ENCODE results near the gene MLPH.

The MLPH gene

DNA sequence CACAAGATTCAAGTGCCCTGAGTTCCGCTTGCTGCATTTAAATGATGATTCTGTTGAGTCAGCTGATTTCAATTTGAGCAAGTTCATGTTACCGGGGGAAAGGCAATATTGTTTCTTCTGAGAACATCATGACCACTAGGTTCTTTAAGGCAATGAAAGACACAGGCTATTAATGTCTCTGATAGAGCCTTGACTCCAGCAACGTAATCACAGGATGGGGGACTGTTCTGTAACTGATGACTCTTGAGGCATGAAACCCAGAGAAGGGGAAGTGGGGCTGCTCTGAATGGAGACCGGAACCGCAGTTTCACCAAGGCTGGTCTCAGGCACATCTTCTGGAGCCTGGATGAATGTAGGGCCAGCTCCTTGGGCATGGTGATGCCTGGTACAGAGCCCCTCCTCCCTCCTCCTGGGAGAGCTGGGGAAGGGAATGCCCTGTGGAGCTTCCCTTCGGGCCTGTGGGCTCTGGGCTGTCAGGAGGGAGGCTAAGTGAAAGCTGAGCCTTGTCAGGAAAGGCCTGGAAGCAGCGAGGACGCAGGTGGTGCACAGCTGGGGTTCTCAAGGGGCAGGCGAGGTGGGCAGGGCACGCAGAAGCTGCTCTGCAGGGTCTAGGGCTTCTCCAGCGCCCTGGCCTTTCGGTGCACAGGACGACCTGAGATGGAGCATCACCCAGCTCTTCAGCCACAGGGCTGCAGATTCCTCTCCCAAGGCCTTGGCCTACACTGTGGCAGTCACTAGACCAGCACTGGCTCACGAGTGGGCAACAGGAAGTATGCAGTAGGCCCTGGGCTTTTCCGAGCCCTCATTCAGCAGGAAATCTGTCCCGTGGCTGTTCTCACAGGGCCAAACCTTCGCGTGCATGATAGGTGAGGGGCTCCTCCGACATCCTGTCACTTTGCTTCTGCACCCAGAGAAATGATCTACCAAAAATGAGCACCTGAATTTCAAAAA, 42.7 kb downstream of the MLPH start:
- no peak for DNase-seq

DNA sequence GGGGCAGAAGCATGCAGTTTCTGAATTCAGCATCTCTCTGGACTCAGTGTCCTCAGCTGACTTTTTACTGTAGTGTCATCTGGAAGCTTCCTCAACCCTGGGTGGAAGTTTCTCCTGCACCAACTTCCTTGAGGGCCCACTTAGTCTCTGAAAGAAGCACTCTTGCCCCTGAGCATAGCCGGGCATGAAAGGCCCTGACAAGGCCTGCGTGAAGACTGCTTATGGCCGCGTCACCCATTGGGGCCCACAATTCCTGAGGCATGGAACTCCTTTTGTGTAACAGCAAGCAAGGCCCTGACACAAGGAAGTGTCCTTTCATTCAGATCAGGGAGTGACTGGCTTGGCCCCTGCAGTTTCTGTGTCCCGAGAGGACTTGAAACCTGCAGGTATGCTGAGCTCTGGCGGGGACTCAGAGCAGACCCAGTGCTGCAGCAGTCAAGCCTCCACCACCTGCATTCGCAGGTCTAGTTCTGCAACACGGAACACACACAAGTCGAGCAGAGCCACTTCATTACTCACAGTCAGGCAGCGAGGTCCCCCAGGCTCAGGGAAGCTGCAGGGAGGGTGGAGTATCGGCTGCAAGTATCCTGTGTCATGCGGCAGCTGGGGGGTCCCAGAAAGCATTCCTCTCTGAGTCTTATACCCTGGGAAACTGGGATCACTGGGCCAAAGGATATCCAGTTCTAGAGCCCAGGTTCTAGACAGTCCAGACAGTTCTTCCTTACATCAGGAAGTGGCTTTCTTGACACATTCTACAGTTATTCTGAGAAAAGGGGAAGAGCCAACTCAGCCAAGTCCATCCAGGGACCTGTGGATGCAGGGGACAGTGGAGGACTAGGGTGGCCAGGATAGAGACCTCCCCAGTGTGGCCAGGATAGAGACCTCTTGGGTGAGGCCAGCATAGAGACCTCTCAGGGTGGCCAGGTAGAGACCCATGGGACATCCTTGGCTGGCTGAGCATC, 43.7 kb downstream of the MLPH start:
- no peak for DNase-seq

DNA sequence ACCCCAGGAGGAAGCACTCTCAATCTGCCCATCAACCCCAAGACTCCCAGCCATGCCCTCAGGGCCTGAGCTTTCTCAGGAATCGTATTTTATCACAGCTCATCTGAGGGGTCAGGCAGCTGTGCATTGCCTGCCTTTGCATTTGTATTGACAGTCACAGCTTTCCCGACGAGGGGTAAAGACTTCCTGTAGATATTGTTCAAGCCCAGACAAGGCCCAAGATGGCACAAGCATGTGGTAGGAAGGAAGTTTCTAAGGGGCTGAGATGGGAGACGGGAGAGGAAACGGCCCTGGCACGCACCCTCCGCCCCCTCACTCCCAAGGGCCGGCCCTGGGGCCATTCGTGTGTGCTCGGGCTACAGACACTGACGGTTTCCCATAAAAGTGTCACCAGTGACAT, 45.1 kb downstream of the MLPH start:
- no peak for DNase-seq

DNA sequence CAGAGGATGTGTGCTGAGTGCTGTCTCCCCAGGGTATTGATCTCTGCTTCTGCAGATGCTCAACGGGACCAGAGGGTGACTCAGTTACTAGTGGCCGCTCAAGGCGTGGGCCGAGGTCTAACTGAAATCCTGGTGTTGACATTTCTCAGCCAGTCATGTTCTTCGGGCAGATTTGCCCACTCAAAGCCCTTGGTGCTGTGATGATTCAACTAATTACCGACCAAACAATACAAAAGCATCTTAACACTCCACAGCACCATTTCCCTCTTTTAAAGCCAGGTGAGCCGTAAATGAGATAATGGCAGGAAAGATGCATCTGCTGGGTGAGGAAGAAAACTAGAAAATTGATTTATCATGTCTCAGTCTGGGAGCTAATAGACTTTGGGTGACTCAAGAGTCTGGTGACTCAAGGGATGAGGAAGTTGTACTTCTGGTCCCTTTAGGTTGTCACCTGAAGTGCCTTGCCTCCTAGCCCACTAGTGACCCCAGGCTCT, 46.7 kb downstream of the MLPH start:
- DNase-seq, result no peak

DNA sequence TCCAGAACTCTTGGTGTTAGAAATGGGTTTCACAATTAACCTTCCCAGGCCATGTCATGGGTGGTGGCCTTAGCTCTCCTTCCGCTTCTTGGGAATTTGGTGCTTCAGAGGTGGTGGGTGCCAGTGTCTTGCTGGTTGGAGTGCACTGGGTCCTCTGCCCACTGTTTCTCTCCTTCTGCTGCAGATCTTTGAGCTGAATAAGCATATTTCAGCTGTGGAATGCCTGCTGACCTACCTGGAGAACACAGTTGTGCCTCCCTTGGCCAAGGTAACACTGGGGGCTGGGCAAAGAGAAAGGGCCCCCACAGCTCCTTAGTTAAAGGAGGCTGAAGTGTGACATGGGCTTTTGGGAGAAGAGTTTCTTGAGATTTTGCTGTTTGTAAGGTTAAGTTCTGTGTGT, 47.3 kb downstream of the MLPH start:
- no peak for DNase-seq

DNA sequence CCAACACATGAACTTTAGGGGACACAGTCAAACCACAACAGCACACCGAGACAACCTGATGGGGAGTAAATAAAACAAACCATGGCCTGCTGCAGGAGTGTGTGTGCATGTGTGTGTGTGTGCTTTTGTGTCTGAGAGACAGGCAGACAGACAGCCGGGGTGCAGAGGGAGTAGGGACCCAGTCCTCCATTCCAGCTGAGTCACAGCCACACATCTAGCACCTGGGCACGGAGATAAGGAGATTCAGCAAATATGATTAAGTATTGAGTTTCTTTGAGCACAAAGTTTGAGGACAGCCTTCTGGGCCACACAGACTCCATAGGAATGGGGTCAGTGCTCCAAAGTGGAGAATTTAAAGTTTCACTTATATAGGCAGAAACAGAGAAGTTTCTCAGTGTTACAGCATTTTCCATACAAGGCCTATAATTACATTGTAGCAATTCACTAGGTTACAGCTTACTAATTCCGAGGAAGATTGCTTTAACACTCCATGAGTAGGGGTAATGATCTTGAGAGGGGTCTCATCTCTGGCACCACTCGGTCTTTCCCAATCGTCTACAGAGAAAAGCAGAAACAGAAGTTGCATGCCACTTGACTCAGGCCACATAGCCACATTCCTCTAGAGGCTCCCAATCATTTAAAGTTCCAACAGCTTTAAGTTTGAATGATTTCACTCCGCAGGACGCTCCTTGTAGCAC, 48.5 kb downstream of the MLPH start:
- no peak for DNase-seq

DNA sequence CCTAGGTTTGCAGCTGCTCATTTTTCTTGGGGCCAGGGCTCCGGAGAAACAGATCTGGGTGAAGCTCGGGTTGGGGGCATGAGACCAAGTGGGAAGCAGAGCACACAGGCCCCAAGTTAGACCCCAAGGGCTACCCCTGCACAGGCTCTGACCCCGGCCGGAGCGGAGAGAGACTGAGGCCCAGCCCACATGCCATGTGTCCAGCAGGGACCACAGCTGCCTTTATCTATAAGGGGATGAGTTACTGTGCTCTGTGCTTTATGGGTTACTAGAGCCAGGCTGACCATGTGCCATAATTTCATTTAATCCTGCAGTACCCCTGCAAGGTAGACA, 49.0 kb downstream of the MLPH start:
- no peak for DNase-seq

DNA sequence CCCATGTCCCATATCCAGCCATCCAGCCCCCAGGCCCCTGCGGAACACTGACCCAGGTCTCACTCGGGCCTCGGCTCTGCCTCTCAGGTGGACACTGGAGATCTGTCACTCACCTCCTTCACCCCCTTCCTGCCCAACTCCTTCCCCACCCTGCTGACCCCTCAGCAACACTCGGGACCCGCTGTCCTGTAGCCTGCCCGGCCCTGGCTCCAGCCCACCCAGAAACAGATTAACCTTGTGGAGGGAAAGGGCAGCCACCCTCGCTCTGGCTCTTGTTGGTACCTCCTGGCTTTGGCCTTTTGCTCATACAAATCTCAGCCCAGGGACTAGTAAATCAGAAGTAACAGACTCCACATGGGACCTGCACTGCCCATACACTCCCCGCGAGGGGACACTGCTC, 49.6 kb downstream of the MLPH start:
- no peak for DNase-seq

DNA sequence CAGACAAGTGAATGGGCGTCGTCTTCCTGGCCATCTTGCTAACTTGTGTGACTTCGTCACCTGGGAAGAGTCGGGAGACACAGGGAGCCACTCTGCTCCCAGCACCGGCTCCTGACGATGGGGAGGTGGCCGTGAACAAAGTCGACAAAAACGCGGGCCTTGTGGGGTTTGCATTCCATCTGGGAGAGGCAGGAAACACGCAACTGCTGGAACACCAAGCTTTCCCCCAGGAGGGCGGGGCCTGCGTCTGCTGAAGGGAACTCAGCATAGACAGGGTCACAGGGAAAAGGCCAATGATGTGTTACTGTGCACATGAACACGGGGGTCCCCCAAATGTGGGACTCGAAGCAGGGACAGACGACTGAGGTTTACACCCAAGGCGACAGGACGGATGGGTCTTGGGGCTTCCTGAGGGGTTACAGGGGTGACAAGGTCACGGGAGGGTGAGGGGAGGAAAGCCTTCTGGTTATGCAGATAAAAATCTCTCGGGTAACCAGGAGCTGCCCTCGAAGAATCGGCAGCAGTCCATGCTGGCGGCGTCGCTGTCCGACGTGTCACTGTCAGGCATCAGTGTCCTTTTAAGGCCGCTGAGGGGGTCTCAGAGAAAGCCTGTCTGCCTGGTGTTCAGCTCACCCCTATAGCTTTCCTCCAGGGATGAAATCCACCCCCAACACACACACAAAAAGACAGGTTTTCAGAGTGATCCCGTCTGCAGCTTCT, 51.1 kb downstream of the MLPH start:
- DNase-seq, result no peak

DNA sequence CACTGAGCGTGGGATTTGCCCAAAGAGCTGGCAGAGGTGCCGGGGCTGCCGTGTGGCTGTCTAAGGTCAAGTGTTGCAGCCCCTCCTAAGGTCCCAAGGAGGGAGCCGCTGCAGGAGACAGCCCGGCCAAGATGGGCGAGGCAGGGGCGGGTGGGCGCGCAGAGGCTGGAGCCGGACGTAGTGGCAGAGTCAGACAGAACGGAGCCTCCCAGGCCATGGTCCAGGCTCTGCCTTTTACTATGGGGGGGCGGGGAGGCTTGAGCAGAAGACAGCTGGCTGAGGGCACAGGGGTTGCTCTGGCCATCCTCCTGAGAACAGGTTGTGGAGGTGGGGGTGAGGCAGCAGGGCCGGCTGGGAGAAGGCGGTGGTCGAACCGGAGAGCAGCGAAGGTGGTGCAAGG, 51.9 kb downstream of the MLPH start:
- DNase-seq, result no peak

DNA sequence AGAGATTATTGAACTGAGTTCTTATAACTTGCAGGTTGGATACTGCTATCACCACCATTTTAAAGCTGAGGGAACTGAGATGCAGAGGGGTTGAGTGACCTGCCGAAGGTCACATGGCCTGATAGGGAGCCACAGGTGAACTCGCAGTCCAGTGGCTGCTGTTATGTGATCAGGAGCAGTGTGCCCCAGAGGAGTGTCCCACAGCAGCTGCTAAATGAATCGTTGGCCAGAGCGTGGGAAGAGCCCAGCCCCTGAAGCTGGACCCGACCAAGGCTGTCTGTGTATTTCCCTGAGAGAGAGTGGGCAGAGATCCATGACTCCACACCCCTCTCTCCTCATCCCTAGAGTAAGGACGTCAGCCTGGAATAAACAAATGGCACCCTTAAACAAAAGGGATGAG, 52.6 kb downstream of the MLPH start:
- DNase-seq, result no peak

DNA sequence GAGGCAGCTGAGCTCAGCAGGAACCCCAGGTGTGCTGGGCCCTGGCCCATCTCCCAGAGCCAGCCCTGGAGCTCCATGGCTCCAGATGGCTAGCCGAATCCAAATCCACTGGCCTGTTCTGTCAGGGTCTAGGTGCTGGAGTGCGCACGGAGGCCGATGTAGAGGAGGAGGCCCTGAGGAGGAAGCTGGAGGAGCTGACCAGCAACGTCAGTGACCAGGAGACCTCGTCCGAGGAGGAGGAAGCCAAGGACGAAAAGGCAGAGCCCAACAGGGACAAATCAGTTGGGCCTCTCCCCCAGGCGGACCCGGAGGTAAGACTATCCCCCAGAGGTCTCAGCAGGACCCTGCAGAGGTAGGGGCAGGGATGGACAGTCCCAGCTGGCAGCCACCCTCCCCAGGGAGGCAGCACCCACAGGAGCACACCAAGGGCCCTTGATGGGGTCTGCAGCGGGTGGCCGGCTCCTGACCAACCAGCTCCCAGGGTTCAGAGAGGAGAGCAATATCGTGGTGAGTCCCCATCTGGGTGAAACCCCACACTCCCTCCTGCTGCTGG, 53.2 kb downstream of the MLPH start:
- DNase-seq, result peak; percentile 41

DNA sequence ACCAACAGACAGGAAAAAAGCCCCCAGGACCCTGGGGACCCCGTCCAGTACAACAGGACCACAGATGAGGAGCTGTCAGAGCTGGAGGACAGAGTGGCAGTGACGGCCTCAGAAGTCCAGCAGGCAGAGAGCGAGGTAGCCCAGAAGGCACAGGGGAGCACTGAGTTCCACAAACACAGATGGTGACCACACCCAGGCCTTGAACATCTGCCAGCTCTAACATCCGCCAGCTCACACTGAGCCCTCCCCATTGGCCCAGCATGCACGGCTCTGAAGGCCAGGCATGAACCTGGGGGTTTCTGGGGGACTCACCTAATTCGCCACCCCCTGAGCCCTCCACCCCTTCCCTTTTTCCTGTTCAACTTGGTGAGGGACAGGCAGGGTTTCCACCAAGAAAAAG, 53.8 kb downstream of the MLPH start:
- peak; percentile 74 for DNase-seq

DNA sequence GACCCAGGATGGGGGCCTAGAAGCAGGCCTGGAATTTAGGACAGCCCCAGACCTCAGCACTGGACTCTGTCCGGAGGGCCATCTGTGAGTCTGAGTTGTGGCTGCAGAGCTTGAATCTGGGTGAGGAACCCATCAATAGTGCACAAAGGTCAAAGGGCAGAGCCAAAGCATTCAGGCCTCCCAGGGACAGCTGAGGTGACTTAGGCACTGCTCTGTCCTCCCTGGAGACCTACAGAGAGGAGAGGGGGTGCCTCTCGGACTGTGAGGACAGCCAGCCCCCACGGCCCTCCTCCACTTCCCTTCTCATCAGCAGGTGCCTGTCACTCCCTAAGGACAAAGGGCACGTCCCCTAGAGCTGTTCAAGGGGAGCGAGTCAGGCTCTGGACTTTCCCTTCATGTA, 54.2 kb downstream of the MLPH start:
- no peak for DNase-seq

DNA sequence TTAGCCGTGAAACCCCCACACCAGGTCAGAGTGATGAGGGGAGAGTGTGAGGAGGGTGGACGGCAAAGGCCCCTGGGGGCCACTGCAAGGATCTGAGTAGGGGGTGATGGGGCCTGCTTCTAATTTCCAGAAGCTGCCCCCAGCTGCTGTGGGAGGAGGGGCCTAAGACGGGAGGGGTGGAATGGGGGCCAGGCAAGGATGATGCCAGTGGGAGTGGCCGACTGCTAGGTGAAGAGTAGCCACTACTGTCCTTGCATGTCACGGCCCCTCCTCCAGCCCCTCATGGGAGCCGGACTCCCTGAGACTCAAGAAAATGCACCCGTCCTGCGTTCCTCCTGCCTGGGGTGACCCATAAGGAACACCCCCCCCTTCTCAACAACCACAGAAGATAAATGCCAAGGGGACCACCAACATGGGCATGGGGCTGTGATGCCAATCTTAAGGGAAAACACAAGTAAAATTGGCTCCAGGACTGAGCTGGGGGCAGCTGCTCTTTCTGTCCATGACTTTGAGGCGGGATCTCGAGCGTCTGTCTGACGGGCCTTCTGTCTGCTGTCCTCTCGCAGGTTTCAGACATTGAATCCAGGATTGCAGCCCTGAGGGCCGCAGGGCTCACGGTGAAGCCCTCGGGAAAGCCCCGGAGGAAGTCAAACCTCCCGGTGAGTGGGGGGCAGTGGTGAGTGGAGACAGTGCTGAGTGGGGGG, 55.1 kb downstream of the MLPH start:
- no peak for DNase-seq

DNA sequence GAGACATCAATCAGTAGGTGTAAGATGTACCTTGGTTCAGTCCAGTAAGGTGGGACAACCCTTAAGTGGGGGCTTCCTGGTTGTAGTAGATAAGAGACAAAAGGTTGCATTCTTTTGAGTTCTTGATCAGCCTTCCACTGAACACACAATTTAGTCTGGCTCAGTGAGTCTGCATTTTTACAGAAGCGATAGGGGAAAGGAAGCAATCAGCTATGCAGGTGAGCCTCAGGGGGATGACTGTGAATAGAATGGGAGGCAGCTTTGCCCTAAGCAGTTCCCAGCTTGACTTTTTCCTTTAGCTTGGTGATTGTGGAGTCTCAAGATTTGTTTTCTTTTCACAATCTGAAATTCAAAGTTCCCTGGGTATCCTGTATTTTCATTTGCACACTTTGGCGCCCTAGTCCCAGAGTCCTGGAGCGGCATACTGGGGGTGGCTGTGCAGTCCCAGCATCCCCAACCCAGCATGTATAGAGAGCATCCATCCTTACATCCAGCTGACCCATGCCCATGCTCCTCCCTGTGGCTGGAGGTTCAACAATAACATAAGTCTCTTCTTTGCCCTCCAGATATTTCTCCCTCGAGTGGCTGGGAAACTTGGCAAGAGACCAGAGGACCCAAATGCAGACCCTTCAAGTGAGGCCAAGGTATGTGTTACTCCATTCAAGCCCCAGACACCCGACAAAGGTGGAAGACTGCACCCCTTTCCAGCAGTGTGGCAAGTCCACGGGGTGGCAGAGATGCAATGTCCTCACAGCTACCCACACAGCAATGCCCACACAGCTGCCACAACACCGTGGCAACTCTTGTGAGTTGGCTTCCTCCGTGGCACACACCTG, 59.2 kb downstream of the MLPH start:
- DNase-seq, result no peak

DNA sequence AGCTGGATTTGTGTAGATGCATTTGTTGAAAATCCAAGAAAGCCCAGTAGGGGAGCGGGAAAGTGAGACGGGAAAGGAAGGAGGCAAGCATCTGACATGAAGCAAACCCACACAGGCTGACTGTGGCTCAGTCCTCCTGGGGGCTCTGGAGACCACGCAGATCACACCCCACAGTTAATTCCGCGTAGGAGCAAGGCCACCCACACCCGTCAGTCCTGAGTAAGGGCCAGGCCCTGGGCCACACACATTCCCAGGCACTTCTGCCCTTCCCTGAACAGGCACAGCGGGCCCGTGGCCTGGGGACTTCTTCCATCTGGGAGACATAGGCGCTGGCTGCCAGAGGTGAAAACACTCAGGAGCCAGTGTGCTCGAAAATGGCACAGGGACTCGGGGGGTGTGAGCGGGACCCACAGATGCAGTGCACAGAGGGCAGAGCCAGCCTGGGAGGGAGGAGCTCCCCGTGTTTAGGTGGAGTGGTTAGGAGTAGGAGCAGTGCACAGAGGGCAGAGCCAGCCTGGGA, 59.9 kb downstream of the MLPH start:
- DNase-seq, result no peak

DNA sequence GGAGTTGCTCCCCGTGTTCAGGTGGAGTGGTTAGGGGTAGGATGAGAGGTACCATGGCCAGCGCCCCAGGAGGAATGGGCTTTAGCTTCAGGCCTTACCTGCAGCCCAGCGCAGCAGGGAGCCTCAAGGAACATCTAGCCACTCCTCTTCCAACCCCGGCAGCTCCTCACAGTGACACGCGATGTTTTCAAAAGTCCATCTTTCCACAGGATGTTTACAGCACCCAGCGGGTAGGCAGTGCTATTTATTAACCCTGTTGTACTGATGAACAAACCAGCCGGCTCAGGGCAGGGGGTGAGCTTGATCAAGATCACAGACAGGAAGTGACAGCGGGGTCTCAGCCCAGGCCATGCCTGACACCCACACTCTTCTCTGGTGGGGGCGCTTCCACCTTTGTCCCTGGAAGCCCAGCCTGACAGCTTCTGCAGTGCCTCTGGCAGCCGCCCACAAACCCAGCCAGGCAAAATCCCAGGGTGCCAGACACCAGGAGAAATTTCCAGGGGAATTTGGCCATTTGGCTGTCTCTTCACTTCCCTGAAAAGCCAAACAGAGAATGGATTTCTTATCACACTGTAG, 60.9 kb downstream of the MLPH start:
- no peak for DNase-seq

DNA sequence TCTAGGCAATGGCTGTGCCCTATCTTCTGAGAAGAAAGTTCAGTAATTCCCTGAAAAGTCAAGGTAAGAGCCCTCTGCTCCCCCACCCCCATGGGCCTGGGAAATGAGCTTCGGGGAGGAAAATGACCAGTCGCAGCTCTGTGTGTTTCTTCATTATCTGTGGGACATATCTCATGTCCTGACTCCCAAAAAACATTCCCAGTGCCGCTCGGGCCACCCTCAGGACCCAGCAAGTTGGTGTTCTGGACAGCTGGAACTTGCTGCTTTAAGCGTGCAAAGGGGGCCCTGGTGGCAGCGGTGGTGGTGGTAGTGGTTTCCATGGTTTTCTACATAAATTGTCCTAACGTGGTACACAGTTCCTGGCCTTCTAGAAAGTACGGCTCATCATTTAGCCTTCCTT, 62.2 kb downstream of the MLPH start:
- no peak for DNase-seq
